Activated CD8-positive, alpha-beta memory T cell treated with anti-CD3 and anti-CD28 coated beads, Interleukin-2, amount 50 U/mL, for 1 hour (primary cell): ENCODE measurements around the gene CEP68.
A peak's percentile ranks its signal among the peaks of the same experiment; 100 is the strongest.
"Not testable (repeated sequence)": the region's sequence is repeated elsewhere in the genome, so short reads cannot be mapped to it uniquely, and the experiment has no call there.

Source experiments
- DNase-seq: peaks from one replicate; pipeline ENCODE4 v3.0.0-alpha.2; 2020; ENCODE audit errors: extremely low read depth

The CEP68 gene, protein sequence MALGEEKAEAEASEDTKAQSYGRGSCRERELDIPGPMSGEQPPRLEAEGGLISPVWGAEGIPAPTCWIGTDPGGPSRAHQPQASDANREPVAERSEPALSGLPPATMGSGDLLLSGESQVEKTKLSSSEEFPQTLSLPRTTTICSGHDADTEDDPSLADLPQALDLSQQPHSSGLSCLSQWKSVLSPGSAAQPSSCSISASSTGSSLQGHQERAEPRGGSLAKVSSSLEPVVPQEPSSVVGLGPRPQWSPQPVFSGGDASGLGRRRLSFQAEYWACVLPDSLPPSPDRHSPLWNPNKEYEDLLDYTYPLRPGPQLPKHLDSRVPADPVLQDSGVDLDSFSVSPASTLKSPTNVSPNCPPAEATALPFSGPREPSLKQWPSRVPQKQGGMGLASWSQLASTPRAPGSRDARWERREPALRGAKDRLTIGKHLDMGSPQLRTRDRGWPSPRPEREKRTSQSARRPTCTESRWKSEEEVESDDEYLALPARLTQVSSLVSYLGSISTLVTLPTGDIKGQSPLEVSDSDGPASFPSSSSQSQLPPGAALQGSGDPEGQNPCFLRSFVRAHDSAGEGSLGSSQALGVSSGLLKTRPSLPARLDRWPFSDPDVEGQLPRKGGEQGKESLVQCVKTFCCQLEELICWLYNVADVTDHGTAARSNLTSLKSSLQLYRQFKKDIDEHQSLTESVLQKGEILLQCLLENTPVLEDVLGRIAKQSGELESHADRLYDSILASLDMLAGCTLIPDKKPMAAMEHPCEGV

DNA sequence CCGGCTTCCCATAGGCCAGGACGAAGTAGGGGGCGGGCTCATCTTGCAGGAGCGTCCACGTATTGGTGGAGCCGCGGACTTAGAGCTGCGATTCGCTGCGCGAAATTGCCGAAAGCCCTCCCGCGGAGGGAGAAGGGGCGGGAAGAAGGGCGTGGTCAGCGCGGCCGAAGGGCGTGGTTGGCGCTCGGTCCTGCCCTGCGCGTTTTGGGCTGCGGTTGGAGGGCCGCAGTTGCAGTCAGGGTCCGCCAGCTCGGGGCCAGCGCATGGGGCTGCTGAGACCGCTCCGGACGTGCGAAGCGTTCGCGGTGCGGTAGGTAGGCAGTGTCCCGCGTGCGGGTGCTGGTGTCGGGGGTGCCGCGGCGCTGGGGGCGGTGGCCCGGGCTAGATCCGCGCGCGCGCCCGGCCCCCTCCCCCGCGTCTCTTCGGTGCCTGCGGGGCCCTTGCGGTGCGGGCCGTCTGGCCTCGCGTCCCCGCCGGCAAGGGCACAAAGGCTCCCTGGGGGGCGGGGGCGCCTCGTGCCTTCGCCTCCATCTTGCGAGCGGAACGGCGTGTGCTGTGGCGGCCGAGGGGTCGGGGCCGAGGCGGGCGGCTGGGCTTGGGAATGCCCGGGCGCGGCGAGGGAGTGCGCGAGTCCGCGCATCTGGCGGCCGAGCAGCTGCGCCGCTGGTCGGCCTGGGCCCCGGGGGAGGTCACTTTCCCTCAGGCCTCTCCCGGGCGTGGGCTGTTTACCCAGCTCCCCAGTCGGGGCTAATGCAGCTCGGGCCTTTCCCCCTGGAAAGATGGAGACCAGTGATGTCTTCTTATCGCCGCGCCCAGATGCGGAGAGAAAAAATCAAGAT, at the start of gene CEP68:
Gene CEP68 (plus strand): TSS at position 202 of the 839 bp plus-strand sequence. CDS start 13,029 bp downstream, outside the sequence.
- DNase-seq: peak; percentile 90

DNA sequence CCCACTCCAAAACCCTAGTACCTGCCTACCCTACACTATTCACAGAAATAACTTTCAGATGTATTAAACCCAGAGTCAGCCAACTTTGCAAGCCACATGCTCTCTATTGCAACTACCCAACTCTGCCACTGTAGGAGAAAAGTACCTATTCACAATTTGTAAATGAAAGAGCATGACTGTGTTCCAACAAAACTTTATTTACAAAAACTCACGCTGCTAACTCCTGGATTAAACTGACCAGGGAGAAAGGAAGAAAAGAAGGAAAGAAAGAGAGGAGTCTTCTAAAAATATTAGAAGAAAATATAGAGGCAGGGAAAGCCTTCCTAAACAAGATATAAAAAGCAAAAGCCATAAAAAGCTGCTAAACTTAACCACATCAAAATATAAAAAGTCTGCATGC, 42.4 kb upstream of the CEP68 start:
- no peak for DNase-seq

DNA sequence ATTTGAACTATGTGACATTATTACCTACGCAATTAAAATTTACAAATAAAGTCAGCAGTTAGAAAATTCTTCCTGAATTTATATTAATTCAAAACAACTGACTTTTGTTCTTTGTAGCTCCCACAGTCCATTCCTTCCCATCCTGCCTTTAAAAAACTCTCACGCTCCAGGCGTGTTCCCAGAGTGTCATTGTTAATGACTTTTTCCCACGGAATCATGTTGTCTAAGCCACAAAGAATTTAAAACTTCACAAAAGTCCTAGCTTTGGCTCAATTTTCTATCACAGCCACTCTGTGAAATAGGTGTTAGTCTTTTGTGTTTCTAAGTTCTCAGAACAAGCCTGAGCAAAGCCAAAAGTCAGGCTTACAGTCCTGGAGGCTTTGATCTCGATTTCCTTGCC, 40.5 kb upstream of the CEP68 start:
- DNase-seq: no peak

DNA sequence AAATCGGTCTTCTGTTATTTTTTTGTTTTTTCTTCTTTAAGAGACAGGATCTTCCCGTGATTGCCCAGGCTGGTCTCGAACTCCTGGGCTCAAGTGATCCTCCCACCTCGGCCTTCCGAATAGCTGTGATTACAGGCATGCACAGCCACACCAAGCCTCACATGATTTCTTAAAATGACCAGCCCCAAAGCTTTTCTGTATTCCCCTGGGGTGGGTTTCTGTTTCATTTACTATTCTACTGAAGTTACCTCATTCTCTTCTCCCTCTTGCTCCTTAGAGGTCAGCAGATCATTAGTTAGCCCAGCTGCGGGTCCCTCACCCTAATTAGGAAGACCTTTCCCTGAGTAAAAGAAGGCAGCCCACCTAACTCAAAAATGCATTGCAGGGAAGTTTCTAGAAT, 39.4 kb upstream of the CEP68 start:
- DNase-seq: no peak

DNA sequence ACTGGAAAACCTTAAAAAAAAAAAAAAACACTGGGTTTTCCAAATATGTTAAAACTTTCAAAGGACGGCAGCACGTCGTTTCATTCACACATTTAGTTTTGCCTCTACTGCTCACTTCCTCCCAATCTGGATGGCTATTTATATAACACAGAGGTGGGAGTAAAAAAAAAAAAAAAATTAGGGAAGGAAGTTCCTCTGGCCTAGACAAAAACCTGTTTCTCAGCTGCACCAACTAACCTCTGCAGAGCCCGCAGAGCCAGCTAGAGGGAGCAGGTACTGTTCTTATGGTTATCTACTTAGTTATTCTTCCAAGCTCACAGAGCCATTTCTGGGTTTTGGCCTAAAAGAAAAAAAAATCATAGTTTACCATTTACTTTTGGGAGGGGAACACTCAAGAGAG, 38.9 kb upstream of the CEP68 start:
- no peak for DNase-seq

DNA sequence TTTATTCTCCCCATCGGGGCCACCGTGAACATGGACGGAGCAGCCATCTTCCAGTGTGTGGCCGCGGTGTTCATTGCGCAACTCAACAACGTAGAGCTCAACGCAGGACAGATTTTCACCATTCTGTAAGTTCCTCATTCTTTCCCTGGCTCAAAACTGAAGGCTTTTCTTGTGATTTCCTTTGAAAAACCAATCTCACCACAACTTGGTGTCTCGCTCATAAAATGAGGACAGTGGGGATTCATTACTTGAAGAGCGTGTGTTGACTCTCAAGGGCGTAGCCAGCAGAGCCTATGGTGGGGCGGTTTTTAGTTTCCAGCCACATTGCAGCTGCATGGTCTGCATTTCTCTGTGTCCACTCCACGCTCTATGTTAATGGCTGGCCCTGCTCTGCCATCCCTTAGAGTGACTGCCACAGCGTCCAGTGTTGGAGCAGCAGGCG, 38.1 kb upstream of the CEP68 start:
- no peak for DNase-seq

DNA sequence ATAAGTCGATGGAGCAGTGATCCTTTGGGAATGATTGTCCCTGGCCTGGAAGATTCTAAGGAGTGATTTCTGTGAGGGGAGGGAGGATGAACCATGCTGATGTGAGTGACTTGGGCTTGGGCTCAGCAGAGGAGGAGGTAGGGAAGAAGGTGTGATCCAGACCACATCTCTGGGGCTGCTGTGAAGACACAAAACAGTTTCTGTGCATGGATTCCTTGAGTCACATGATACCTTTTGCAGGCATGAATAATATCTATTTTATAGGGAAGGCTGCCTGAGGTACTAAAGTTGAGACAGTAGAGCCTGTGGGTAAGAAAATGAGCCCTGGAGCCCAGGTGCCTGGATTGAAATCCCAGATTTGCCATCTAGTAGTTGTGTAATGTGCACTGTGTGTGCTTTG, 37.2 kb upstream of the CEP68 start:
- no peak for DNase-seq

DNA sequence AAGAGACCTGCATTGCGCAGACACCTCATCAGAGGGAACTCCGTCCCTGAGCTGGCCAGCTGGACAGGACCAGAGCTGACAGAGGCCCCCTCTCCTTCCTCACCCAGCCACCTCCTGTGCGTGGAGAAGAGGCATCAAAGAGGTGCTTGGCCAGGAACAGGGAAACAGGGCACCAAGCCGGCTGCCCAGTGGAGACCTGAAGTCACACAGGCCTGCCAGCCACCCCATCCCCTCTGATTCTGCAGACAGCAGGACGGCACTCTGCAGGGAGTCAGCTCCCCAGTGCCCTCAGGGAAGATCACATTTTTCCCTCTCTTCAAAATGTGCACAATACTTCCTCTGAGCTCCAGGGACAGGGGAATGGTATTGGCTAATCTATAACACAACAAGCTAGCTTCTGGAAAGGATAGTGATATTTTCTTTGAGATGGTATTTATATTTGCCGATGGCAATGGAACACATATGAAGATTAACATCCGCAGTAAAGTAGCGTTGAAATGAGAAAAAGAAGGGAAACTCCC, 36.5 kb upstream of the CEP68 start:
- DNase-seq: no peak

DNA sequence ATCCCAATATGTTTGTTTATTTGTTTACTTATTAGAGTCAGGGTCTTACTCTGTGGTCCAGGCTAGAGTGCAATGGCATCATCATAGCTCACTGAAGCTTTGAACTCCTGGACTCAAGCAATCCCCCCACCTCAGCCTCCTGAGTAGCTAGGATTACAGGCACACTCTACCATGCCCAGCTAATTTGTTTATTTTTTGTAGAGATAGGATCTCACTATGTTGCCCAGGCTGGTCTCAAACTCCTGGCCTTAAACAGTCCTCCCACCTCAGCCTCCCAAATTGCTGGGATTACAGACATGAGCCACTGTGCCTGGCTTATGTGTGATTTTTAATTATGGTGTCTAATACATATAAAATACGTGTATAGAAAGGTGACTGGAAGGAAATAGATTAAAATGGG, 36.0 kb upstream of the CEP68 start:
- DNase-seq: not testable (repeated sequence)

DNA sequence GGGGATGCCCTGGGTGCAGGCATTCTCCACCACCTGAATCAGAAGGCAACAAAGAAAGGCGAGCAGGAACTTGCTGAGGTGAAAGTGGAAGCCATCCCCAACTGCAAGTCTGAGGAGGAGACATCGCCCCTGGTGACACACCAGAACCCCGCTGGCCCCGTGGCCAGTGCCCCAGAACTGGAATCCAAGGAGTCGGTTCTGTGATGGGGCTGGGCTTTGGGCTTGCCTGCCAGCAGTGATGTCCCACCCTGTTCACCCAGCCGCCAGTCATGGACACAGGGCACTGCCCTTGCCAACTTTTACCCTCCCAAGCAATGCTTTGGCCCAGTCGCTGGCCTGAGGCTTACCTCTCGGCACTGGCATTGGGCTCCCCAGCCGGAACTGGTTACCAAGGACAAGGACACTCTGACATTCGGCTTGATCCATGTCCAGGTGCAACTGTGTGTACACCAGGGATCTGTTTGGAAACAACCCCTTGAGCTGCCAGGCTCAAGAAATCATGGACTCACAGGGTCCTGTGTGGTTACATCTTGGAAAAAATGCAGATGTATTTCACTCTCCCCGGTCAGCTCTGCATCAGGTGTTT, 35.2 kb upstream of the CEP68 start:
- DNase-seq: no peak

DNA sequence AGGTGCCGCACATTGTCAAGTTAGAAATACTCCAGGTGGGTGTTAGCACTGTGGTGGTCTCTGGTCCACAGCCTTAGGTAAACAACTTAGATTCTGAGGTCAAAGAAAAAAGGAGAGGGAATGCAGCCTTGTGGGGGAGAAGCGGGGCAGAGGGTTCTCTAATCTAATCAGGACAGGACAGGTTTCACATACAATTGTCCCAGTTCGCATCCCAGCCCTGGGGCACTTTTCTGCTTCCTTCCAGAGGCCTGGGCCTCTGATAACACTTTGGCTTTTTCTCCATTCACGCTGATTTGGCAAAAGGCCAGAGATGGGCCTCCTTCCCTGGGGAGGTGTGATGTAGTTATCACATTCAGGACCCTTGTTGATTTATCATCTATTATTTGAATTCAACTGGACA, 34.5 kb upstream of the CEP68 start:
- DNase-seq: no peak

DNA sequence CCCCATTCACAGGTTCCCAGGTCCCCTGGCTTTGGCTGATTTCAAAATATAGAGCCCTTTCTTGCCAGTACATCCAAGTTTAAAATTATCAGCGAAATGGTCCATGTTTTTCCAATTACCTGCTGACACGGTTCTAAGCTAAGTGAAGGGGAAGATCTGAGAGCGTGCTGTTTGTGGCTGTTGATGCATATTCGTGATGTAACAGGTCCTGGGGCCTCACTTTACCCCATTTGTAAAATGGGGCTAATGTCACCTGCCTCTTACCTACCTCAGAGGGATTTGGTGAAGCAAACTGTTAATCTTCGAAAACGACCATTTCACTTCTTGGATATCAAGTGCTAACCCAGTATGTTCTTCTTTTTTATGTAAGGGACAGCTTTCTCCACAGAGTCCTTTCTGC, 34.0 kb upstream of the CEP68 start:
- DNase-seq: no peak

DNA sequence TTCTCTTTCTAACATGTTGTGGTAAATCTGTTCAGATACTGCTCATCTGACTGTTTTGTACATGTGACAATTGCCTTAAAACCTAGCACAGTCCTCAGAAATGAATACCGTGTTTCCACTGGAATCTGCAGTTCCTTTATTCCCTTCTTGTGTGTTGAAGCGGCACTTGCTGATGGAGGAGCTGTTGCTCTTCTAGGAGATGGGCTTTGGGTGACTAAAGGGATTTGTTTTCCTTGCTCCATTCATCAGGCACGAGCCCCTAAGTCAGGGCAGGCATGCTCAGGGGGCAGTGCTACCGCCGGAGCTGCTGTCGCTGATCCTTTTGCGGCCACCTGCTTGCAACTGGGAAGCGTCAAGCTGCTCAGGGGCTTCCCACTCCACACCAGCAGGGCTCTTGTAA, 32.5 kb upstream of the CEP68 start:
- no peak for DNase-seq

DNA sequence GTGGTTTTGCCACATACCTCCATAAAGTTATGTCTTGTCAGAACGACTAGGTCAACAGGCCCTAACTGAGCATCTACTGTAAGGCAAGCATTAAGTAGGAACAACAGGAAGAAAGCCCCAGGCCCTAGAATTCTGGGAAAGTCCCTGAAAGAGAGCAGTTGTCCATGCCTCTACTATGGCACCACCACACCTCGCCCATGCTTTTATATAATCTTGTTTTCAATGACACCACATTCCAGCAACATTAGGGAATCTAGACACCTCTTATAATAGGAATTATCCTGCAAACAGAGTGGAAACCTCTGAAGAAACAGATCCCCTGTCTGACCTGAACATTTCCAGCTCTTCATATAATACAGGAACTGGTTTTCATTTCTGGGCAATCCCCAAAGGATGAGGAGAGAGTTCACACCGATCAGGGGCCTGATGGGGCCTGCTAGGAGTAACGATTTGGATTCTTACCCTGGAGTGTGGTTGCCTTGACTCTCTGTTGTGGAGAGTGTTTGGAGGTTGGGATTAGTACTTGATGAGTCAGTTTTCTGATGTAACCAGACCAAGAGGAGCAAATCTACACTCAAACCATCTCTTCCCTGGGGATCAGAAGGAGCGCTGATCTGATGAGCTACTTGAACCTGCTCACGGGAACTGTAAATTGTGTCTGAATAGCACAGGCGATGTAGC, 31.9 kb upstream of the CEP68 start:
- DNase-seq: no peak

DNA sequence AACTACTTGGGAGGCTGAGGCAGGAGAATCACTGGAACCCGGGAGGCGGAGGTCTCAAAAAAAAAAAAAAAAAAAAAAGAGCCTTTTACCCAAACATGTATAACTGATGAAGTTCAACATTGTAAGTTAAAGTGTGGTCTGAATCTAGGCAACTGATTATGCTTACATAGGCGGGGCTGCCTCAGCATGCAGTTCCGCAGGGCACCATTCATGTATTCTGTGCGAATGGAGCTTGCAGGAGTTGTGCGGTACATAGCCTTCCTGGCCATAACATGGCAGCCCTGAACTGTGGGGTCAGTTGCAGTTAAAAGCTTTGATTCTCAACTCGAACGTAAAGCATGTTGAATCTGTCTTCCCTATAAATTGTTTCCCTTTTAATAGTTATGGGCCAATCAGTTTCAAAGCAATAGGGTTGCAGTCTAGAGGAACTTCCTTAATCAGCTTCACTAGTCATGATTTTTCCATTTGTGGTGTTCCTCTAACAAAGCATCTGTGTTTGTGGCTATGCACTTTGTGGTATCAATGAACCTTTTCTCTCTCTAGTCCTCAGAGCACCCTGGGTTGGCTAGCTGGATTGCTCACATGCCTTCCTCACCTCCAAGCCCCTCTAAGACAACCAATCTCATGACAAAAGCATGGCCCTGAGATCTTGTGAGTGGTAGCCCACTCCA, 30.6 kb upstream of the CEP68 start:
- DNase-seq: no peak

DNA sequence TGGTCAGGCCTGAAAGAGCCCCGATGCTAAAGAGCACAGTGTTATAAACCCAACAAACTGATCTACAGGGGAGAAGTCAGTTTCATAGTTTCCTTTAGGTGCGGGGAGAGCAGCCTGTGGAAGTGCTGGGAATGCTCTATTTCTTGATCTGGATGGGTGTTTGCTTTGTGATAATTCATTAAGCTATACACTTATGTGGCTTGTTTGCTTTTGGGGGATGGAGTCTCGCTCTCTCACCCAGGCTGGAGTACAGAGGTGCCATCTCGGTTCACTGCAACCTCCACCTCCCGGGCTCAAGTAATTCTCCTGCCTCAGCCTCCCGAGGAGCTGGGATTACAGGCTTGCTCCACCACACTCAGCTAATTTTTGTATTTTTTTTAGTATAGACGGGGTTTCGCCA, 30.1 kb upstream of the CEP68 start:
- DNase-seq: no peak

DNA sequence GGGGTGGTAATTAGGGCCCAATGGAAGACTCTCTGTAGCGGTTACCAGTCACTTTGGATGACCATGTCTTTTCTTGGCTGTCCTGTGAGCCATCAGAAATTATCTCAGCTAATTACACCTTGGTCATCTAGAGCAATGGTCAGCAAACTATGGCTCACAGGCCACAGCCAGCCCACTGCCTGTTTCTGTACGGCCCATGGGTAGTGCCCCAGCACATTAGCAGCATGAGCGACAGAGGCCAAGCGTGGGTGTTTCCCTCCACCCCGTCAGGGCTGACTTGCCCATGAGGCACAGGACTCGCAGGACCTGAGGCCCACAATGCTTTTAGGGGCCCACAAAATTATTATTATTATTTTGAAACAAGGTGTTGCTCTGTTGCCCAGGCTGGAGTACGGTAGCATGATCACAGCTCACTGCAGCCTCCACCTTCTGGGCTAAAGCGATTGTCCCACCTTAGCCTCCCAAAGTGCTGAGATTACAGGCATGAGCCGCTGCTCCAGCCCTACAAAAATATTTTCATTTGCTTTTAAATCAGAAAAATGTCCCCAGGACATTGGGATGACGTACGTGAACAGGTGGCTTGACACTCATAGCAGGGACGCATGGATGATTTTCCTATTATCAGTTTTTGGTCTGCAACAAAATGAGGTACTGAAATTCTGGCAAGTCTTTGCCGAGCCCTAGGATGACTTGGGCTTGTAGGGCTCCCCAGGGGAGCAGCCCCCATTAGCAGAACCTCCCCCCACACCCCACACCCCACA, 29.3 kb upstream of the CEP68 start:
- no peak for DNase-seq

DNA sequence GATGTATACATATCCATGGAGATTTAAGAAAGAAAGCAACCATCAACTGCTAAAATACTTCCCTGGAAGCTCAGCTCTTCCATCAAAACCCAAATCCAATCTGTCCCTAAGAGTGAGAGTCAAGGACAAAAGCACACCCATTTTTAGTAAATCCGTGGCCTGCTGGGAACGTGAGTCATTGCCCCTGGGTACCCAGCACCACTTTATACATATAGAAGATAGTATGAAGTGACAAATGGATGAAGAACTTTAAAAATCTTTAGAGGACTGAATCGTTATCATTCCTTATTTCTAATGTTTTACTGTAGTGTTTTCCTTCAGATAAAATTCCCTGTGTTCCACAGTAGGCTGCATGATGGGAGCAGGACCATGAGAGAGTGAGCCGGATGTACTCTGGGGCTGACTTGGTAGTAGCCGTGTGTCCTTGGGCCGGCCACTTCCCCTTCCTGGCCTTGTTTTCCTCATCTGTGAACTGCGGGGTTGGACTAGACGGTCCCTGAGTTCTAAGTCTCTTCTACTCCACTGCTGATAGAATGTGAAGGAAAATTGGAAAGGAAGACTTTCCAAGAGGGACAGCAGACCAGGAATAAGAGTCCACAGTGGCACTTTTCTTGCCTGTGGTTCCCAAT, 28.5 kb upstream of the CEP68 start:
- DNase-seq: no peak
